ENCODE results near the gene RALY.

- TF ChIP-seq CTCF (IDR thresholded peaks at IDR 0.05; ENCODE audit: poor library complexity) = no peak
- no peak for TF ChIP-seq EZH2 (IDR thresholded peaks at IDR 0.05; ENCODE audit: borderline replicate concordance)
- TF ChIP-seq EZH2phosphoT487 (IDR thresholded peaks at IDR 0.05; ENCODE audit: low read depth, severe bottlenecking, unreplicated experiment) = no peak
Measured at GRCh38 chr20:34110025-34110744, 116.5 kb downstream of the RALY start.

All from hepatocyte (in vitro differentiated cells).